ENCODE data around the gene TMEM37.

The TMEM37 gene

DNA sequence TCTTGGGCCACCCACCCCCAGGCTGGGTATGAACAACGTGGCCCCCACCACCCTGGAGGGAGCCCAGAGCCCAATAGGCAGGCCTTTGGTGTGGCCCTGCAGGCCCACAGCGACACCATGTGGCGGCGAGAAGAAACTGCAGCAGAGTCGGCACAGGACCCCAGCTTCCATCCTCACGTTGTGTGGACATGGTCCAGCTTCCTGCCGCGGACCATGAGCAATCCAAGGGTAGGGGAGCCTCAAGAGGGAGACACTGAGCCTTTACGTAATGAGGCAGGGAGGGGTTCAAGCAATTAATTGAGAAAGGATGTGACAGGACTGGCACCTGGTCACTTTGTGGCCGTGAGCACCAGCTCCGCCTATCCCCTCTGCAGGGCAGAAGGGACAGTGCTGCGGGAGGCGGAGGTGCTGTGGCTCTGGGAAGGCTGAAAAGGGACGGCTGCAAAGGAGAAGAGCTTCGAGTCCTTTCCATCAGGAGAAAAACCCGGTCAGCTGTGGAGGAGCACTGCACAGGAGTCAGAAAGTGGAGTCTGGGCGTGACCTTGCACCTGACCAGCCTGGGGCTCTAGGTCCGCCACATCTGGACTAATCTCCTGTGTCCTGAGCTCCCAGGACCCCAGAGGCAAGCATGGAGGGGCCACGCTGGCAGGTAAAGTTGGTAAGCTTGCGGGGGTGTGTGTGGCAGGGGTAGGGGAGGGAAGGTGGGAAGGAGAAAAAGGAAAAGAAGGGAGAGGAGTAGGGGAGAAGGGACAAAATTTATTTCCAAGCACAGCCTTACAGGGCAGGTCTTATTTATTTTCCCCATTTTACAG is 44.9 kb downstream of the TMEM37 start:
- no peak overlapping the region for H3K9ac ChIP-seq (ENCODE audit: low read length)
- no peaks in the 10 kb centered on the region for H3K4me1 ChIP-seq (ENCODE audit: control insufficient read depth, insufficient read depth, low read length)
- no peaks in the 10 kb centered on the region for H3K9me3 ChIP-seq (ENCODE audit: control insufficient read depth, low read length)
- peak; percentile 68 for DNase-seq (ENCODE audit: low read depth)
- H3K27me3 ChIP-seq (replicated peaks; ENCODE audit: control insufficient read depth, insufficient read depth, low read length): peaks cover 50% of the 10 kb centered on the region
- no peak overlapping the region for H3K4me3 ChIP-seq (ENCODE audit: low read length)
- no peaks in the 10 kb centered on the region for H3K36me3 ChIP-seq (ENCODE audit: control insufficient read depth, insufficient read depth, low read length, severe bottlenecking)

DNA sequence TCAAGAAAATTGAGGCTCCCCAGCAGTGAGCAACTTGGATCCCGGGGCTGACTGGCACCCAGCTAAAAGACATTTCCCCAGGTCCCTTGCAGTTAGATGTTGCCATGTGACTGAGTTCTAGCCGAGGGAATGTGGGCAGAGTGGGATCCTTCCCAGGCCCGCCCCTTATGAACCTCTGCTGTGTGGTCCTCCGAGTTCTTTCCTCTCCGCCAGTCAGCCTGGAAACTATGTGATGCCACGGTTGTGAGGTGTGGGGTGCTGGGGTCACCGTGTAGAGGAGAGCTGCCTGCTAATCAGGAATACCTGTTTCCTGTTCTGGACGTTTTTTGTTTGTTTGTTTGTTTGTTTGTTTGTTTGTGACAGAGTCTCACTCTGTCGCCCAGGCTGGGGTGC is 45.5 kb downstream of the TMEM37 start:
- no peaks in the 10 kb centered on the region for H3K36me3 ChIP-seq (ENCODE audit: control insufficient read depth, insufficient read depth, low read length, severe bottlenecking)
- no peak overlapping the region for H3K9ac ChIP-seq (ENCODE audit: low read length)
- H3K4me1 ChIP-seq (ENCODE audit: control insufficient read depth, insufficient read depth, low read length): no peaks in the 10 kb centered on the region
- no peaks in the 10 kb centered on the region for H3K9me3 ChIP-seq (ENCODE audit: control insufficient read depth, low read length)
- no peak overlapping the region for H3K4me3 ChIP-seq (ENCODE audit: low read length)
- DNase-seq (ENCODE audit: low read depth): no peak
- H3K27me3 ChIP-seq (replicated peaks; ENCODE audit: control insufficient read depth, insufficient read depth, low read length): peaks cover 51% of the 10 kb centered on the region

DNA sequence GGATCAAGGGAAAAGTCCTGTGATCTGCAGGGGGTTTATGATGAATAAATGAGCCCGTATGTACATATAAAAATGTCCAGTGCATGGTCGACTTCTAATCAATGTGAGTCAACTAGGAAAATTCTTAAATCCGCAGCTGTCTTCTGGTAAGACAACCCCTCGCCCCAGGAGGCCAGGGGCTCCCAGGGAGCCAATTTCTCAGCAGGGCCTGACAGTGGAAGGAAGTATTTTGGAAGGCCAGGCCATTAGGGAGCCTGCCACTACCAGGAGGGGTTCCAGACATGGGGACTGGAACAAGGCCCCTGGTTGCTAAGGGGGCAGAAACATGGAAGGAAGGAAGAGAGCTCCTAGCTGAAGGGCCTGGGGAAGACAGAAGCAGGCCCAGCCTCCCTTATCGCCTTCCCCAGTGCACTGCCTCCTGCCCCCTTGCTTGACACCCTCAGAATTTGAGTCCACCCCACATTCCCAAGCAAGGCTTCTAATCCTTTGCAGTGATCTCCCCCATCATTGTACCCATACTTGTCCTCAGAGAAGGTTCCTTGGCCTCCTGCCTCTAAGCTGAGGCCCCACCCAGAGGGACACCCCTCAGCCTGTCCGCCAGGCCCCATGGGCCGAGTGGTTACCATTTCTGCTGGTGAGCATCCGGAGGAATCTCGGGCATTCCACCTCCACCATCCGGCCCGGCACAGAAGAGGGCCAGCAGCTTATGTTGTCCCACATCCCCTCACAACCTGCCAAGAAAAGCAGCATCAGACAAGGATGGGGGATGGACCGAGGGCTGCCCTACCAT is 46.7 kb downstream of the TMEM37 start:
- Histone ChIP-seq H3K27me3 (replicated peaks; ENCODE audit: control insufficient read depth, insufficient read depth, low read length) (peaks cover 55% of the 10 kb centered on the region), H3K4me3 (ENCODE audit: low read length) (no peak overlapping the region), H3K9me3 (ENCODE audit: control insufficient read depth, low read length) (no peaks in the 10 kb centered on the region), H3K9ac (ENCODE audit: low read length) (no peak overlapping the region), H3K36me3 (ENCODE audit: control insufficient read depth, insufficient read depth, low read length, severe bottlenecking) (no peaks in the 10 kb centered on the region), H3K4me1 (ENCODE audit: control insufficient read depth, insufficient read depth, low read length) (peaks cover 9% of the 10 kb centered on the region)
- no peak for DNase-seq (ENCODE audit: low read depth)

DNA sequence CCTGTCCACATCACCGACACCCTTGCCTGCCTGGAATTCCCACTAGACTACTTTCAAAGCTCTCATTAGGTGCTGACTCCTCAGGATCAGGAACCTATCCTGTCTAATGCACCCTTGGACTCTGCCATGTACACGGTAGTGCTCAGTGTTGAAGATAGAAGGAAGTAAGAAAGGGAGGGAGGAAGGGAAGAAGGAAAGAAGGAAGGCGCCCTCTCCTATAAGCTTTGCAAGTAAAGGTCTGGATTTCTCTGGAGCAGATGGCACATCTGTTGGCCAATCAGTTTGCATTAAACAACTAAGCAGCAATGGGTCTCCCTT is 47.3 kb downstream of the TMEM37 start:
- DNase-seq (ENCODE audit: low read depth): no peak
- Histone ChIP-seq H3K9me3 (ENCODE audit: control insufficient read depth, low read length) (no peaks in the 10 kb centered on the region), H3K36me3 (ENCODE audit: control insufficient read depth, insufficient read depth, low read length, severe bottlenecking) (no peaks in the 10 kb centered on the region), H3K4me1 (ENCODE audit: control insufficient read depth, insufficient read depth, low read length) (peaks cover 9% of the 10 kb centered on the region), H3K27me3 (replicated peaks; ENCODE audit: control insufficient read depth, insufficient read depth, low read length) (peaks cover 60% of the 10 kb centered on the region), H3K4me3 (ENCODE audit: low read length) (no peak overlapping the region), H3K9ac (ENCODE audit: low read length) (no peak overlapping the region)

DNA sequence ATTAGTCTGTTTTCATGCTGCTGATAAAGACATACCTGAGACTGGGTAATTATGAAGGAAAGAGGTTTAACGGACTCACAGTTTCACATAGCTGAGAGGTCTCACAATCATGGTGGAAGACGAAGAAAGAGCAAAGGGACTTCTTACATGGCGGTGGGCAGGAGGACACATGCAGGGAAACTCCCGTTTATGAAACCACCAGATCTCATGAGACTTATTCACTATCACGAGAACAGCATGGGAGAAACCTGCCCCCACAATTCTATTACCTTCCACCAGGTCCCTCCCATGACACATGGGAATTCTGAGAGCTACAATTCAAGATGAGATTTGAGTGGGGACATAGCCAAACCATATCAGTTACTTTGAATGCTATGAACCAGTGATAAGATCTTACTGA is 48.5 kb downstream of the TMEM37 start:
- Histone ChIP-seq H3K4me3 (ENCODE audit: low read length) (no peak overlapping the region), H3K36me3 (ENCODE audit: control insufficient read depth, insufficient read depth, low read length, severe bottlenecking) (no peaks in the 10 kb centered on the region), H3K9ac (ENCODE audit: low read length) (no peak overlapping the region), H3K4me1 (ENCODE audit: control insufficient read depth, insufficient read depth, low read length) (peaks cover 9% of the 10 kb centered on the region), H3K9me3 (ENCODE audit: control insufficient read depth, low read length) (no peaks in the 10 kb centered on the region), H3K27me3 (replicated peaks; ENCODE audit: control insufficient read depth, insufficient read depth, low read length) (peaks cover 60% of the 10 kb centered on the region)
- no peak for DNase-seq (ENCODE audit: low read depth)

DNA sequence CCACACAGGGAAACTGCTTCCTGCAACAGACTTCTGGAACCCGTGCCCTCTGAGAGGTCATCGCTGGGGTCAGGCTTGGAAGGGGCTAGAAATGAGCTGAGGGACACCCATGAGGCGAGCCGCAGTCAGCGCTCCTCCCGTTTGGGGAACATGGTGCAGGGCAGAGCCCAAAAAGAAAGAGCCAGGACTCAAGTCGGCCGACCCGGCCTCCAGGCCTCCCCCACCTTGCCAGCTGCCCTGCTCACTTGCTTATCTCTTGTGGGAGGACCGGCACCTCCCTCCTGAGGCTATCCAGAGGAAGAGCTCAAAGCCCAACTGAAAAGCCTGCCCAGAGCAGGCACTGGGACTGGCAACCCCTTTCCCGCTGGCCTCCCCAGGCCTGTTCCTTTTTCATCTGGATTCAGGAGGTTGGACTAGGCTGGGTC is 49.1 kb downstream of the TMEM37 start:
- no peaks in the 10 kb centered on the region for H3K9me3 ChIP-seq (ENCODE audit: control insufficient read depth, low read length)
- no peak overlapping the region for H3K9ac ChIP-seq (ENCODE audit: low read length)
- peaks cover 60% of the 10 kb centered on the region for H3K27me3 ChIP-seq (replicated peaks; ENCODE audit: control insufficient read depth, insufficient read depth, low read length)
- DNase-seq (ENCODE audit: low read depth): no peak
- no peak overlapping the region for H3K4me3 ChIP-seq (ENCODE audit: low read length)
- H3K36me3 ChIP-seq (ENCODE audit: control insufficient read depth, insufficient read depth, low read length, severe bottlenecking): no peaks in the 10 kb centered on the region
- peaks cover 9% of the 10 kb centered on the region for H3K4me1 ChIP-seq (ENCODE audit: control insufficient read depth, insufficient read depth, low read length)

DNA sequence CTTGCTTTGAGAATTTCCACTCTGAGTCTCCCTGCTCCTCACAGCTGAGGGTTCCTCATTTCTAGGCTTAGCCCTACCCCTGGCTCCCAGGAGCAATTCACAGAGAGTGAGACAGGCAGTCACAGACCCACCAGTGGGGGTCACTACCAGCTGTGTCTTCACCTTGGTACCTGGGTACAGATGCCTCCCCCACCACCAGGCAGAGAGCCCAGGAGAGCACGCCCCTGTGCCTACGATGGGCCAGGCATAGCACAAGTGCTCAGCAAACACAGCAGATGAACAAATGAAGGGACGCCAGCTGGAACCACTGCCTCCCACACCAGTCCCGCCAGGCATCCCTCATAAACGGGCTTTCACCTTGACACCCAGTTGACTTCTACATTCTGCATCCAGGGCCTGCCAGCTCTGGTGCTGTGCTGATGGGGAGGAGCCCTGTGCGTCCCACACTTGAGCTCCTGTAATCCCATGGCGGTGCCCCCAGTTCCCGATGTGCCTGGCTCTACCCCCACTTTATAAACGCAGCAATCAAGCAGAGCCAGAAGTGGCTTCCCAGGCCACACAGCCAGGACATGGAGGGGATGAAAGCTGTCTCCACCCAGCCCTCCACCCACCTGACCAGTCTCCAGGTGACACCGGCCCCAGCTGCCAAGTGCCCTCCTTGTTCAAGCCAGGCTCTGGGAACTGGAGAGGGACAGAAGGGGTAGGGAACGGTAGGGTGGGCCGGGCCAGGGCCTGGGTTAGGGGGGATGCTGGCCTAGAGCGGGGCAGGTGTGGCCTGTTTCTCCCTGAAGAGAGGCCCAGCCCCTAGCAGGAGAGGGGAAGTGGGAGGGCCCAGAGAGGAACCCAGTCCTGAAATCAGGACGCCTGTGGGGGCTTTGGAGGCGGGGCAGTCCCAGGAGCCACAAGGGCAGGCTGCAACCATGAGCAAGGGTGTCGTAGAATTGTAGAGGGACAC is 50.1 kb downstream of the TMEM37 start:
- no peak for DNase-seq (ENCODE audit: low read depth)
- Histone ChIP-seq H3K27me3 (replicated peaks; ENCODE audit: control insufficient read depth, insufficient read depth, low read length) (peaks cover 55% of the 10 kb centered on the region), H3K9ac (ENCODE audit: low read length) (no peak overlapping the region), H3K4me1 (ENCODE audit: control insufficient read depth, insufficient read depth, low read length) (peaks cover 14% of the 10 kb centered on the region), H3K36me3 (ENCODE audit: control insufficient read depth, insufficient read depth, low read length, severe bottlenecking) (no peaks in the 10 kb centered on the region), H3K4me3 (ENCODE audit: low read length) (no peak overlapping the region), H3K9me3 (ENCODE audit: control insufficient read depth, low read length) (no peaks in the 10 kb centered on the region)

DNA sequence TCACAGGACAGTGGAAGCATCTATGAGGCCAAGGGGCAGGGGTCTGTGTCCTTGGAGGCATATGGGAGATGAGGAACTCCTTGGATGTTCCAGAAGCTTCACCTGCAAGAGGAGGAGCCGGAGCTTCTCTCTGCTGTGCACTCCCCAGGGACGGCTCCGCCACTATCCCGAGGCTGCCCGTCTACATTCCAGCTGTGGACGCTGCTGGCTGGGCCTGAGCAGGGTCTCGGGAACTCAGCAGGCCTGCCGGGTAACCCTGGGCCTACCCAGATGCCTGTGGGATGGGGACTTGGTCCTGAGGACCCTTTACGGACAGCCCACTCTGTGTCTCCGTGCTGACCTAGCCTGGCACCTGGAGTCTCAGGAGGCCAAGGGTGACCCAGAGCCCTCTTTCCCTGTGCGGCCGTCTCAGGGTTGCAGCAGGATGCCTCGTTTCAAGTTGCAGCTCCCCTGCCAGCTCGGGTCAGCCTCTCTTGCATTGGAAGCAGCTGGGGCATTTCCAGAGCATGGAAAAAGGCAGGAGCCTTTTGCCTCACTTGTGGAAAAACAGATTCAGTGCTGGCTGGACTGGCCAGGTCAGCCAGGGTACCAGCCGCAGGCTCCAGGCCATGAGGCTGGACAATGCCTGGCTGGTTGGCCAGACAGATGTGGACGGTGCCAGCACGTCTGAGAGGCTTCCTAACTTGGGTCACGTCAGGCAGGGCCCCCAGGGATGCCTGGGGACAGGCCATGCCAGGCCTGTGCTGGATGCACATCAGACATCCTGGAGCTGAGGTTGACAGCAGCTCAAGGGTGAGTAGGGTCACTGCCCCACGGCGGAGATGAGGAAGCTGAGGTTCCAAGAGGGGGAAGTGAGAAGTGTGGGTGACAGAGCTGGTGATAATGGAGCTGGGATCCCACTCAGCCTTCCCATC is 51.1 kb downstream of the TMEM37 start:
- no peak overlapping the region for H3K4me3 ChIP-seq (ENCODE audit: low read length)
- DNase-seq (ENCODE audit: low read depth): no peak
- H3K9me3 ChIP-seq (ENCODE audit: control insufficient read depth, low read length): no peaks in the 10 kb centered on the region
- no peaks in the 10 kb centered on the region for H3K36me3 ChIP-seq (ENCODE audit: control insufficient read depth, insufficient read depth, low read length, severe bottlenecking)
- no peak overlapping the region for H3K9ac ChIP-seq (ENCODE audit: low read length)
- H3K4me1 ChIP-seq (ENCODE audit: control insufficient read depth, insufficient read depth, low read length): peaks cover 21% of the 10 kb centered on the region
- H3K27me3 ChIP-seq (replicated peaks; ENCODE audit: control insufficient read depth, insufficient read depth, low read length): peaks cover 46% of the 10 kb centered on the region

DNA sequence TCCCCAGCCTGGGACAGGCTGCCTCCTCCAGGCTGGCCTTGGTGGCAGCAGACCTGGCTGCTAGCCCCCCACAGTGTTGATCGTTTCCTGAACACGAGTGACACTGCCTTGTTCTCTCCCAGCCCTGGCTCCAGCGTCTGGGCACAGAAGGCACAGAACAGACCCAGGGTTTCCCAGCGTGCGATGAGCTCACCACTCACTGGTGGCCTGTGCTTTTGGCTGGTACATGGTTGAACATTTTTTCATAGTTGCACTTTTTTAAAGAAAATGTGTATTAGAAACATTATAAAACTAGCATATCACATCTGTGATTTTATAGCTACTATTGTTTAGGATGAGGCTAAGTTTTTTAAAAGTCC is 51.7 kb downstream of the TMEM37 start:
- Histone ChIP-seq H3K4me1 (ENCODE audit: control insufficient read depth, insufficient read depth, low read length) (peaks cover 21% of the 10 kb centered on the region), H3K9me3 (ENCODE audit: control insufficient read depth, low read length) (no peaks in the 10 kb centered on the region), H3K9ac (ENCODE audit: low read length) (no peak overlapping the region), H3K36me3 (ENCODE audit: control insufficient read depth, insufficient read depth, low read length, severe bottlenecking) (no peaks in the 10 kb centered on the region), H3K27me3 (replicated peaks; ENCODE audit: control insufficient read depth, insufficient read depth, low read length) (peaks cover 46% of the 10 kb centered on the region), H3K4me3 (ENCODE audit: low read length) (no peak overlapping the region)
- no peak for DNase-seq (ENCODE audit: low read depth)

DNA sequence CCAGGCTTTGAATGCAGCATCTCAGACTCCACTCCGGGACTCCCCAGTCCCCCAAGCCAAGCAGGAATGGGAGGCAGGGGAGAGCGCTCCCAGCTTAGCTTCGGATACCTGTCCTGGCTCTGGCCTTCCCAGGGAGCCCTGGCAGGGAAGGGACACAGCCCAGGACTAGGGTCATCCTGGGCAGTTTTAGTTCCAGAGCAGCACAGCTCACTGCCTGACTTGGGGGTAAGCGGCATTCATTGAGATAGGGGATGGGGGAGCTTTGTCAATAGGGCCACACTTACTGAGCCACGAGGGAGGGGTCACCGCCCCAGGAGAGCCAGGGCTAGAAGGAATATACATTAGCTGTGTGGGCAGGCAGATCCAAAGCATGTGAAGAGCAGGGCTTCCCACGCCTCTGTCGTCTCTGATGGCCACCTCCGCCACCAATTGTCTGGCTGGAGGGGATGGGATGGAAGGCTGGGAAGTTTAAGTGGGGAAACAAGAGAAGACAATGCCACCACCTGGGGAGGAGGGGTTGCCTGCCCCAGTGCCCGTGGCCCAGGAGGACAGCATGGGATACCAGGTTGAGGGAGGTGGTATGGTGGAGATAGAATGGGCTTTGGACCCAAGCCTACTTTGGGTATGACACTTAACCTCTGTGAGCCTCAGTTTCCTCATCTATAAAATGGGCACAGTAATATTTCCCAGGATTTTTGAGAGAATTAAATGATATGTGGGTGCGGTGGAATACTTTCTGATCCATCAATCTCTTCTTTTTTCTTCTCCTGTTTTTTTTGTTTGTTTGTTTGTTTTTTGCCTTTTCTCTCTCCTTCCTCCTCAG is 52.5 kb downstream of the TMEM37 start:
- no peak for DNase-seq (ENCODE audit: low read depth)
- H3K4me3 ChIP-seq (ENCODE audit: low read length): no peak overlapping the region

More for the DNA sequence above, 52.5 kb downstream of the TMEM37 start:
- Histone ChIP-seq H3K9ac (ENCODE audit: low read length) (no peak overlapping the region), H3K36me3 (ENCODE audit: control insufficient read depth, insufficient read depth, low read length, severe bottlenecking) (no peaks in the 10 kb centered on the region), H3K27me3 (replicated peaks; ENCODE audit: control insufficient read depth, insufficient read depth, low read length) (peaks cover 51% of the 10 kb centered on the region), H3K4me1 (ENCODE audit: control insufficient read depth, insufficient read depth, low read length) (peaks cover 21% of the 10 kb centered on the region), H3K9me3 (ENCODE audit: control insufficient read depth, low read length) (no peaks in the 10 kb centered on the region)

Measured in adipocyte (in vitro differentiated cells).